Spleen (tissue), 7 donors: ENCODE measurements around the gene ADD2.

Experiments
- POLR2AphosphoS5 ChIP-seq, 3 donors: sonication (generic); formaldehyde crosslinking; IDR thresholded peaks; one replicate each; pipeline ENCODE4 v1.5.1; 2017; ENCODE audit warnings: antibody characterized with exemption in 3 of 3
- TF ChIP-seq, protein P1 (sequence below), 11 experiments: fragments of 200-600 bp in 7 of 11; fragments of 450-650 bp in 4 of 11; sonication (generic) in 4 of 11; IDR thresholded peaks in 8 of 11; conservative IDR thresholded peaks in 3 of 11; 1 replicate in 7 of 11; 2 replicates in 4 of 11; pipeline versions ENCODE4 v1.4.0 to v1.8.0; 2016 to 2021; ENCODE audit warnings: antibody characterized with exemption in 11 of 11, inconsistent platforms in 4 of 11, mild to moderate bottlenecking in 1 of 11
- donor health status: DM: no; HTN: no; CAD: no; lungs with moderate emphysema.
- donor health status: DM: no; HTN: no; CAD: no.
- donor health status: DM: no; HTN: no; CAD: no.

- no peak for TF ChIP-seq POLR2AphosphoS5 (IDR thresholded peaks at IDR 0.05)
- TF ChIP-seq, protein P1, sequence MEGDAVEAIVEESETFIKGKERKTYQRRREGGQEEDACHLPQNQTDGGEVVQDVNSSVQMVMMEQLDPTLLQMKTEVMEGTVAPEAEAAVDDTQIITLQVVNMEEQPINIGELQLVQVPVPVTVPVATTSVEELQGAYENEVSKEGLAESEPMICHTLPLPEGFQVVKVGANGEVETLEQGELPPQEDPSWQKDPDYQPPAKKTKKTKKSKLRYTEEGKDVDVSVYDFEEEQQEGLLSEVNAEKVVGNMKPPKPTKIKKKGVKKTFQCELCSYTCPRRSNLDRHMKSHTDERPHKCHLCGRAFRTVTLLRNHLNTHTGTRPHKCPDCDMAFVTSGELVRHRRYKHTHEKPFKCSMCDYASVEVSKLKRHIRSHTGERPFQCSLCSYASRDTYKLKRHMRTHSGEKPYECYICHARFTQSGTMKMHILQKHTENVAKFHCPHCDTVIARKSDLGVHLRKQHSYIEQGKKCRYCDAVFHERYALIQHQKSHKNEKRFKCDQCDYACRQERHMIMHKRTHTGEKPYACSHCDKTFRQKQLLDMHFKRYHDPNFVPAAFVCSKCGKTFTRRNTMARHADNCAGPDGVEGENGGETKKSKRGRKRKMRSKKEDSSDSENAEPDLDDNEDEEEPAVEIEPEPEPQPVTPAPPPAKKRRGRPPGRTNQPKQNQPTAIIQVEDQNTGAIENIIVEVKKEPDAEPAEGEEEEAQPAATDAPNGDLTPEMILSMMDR (IDR thresholded peaks at IDR 0.05 in 8 of 11, conservative IDR thresholded peaks at IDR 0.05 in 3 of 11) = no peak
These were observed 49.8 kb downstream of the ADD2 start for GRCh38 chr2:70718241-70718640.
